WTC11 (cell line): Measurements from ENCODE around the gene TMEM19. TPM values are rescaled to one million over a fixed set of nuclear protein-coding genes. Genes with fewer than 3 reads are reported as not detected.

ENCODE experiments used
- ATAC-seq: fragments of 200-7000 bp; cut with Tn5 transposase; 2 replicates; pipeline ENCODE4 v1.10.0; 2021; ENCODE audit warnings: mild to moderate bottlenecking, moderate library complexity
- CTCF ChIA-PET: fragments of 300-600 bp; sonication (Branson Sonifier 250); formaldehyde crosslinking; loops from one replicate; lab custom pipeline; 2021; ENCODE audit warnings: antibody characterized with exemption; lab: Charles Lee
- POLR2A ChIA-PET: fragments of 350-600 bp; sonication (Branson Sonifier 250); formaldehyde crosslinking; loops from one replicate; lab custom pipeline; 2021; ENCODE audit warnings: antibody characterized with exemption; lab: Charles Lee
- DNase-seq: peaks from one replicate; pipeline ENCODE4 v3.0.0; 2021; ENCODE audit warnings: low spot score
- H3K27ac Mint-ChIP-seq: 2 replicates; pipeline ENCODE4 v1.8.0; 2021; ENCODE audit warnings: mixed read lengths
- H3K27me3 Mint-ChIP-seq: 2 replicates; pipeline ENCODE4 v1.8.0; 2021; ENCODE audit warnings: low read depth, mild to moderate bottlenecking, moderate library complexity, mixed read lengths
- H3K36me3 Mint-ChIP-seq: 2 replicates; pipeline ENCODE4 v1.8.0; 2021; ENCODE audit warnings: mixed read lengths
- H3K4me1 Mint-ChIP-seq: 2 replicates; pipeline ENCODE4 v1.8.0; 2022; ENCODE audit warnings: mixed read lengths
- H3K4me3 Mint-ChIP-seq: 2 replicates; pipeline ENCODE4 v1.8.0; 2021; ENCODE audit warnings: mild to moderate bottlenecking, moderate library complexity, mixed read lengths
- H3K9me3 Mint-ChIP-seq: 2 replicates; pipeline ENCODE4 v1.8.0; 2021; ENCODE audit warnings: mixed read lengths
- ETV6 ChIP-seq: sonication (generic); formaldehyde crosslinking; IDR thresholded peaks from 2 replicates; pipeline ENCODE4 v1.8.1; 2022; ENCODE audit warnings: mild to moderate bottlenecking, missing genetic modification reagents
- JUN ChIP-seq: sonication (generic); formaldehyde crosslinking; IDR thresholded peaks from 2 replicates; pipeline ENCODE4 v1.8.0; 2023; ENCODE audit warnings: mild to moderate bottlenecking, missing genetic modification reagents
- NFE2L1 ChIP-seq: sonication (generic); formaldehyde crosslinking; IDR thresholded peaks from 2 replicates; pipeline ENCODE4 v1.8.1; 2023; ENCODE audit warnings: missing genetic modification reagents
- OVOL2 ChIP-seq: fragments of 250-450 bp; sonication (Bioruptor Pico); IDR thresholded peaks from 2 replicates; pipeline ENCODE4 v1.9.0; 2021; ENCODE audit warnings: mild to moderate bottlenecking, borderline replicate concordance
- PRRX2 ChIP-seq: fragments of 250-450 bp; sonication (Bioruptor Pico); IDR thresholded peaks from 2 replicates; pipeline ENCODE4 v1.8.0; 2021; ENCODE audit warnings: mild to moderate bottlenecking
- SMAD4 ChIP-seq: sonication (generic); formaldehyde crosslinking; IDR thresholded peaks from 2 replicates; pipeline ENCODE4 v1.8.0; 2022; ENCODE audit warnings: mild to moderate bottlenecking, missing genetic modification reagents
- SP1 ChIP-seq: sonication (generic); formaldehyde crosslinking; conservative IDR thresholded peaks from 2 replicates; pipeline ENCODE4 v1.8.1; 2022; ENCODE audit warnings: missing genetic modification reagents
- ZNF263 ChIP-seq: sonication (generic); formaldehyde crosslinking; IDR thresholded peaks from 2 replicates; pipeline ENCODE4 v1.8.1; 2022; ENCODE audit warnings: low read depth, mild to moderate bottlenecking, moderate library complexity, missing genetic modification reagents
- ZNF396 ChIP-seq: fragments of 250-450 bp; sonication (Bioruptor Pico); IDR thresholded peaks from 2 replicates; pipeline ENCODE4 v1.8.0; 2021; ENCODE audit warnings: mild to moderate bottlenecking, moderate library complexity, borderline replicate concordance
- ZNF416 ChIP-seq: fragments of 250-450 bp; sonication (Bioruptor Pico); IDR thresholded peaks from 2 replicates; pipeline ENCODE4 v1.9.0; 2021; ENCODE audit warnings: mild to moderate bottlenecking, inconsistent platforms
- ZNF671 ChIP-seq: fragments of 250-450 bp; sonication (Bioruptor Pico); IDR thresholded peaks from 2 replicates; pipeline ENCODE4 v1.8.0; 2021; ENCODE audit warnings: mild to moderate bottlenecking
- total RNA-seq: library from RNA; stranded (reverse); gene quantifications from 3 replicates; pipeline ENCODE4 v1.2.3, GENCODE V29; 2021
- TF ChIP-seq, protein P1 (sequence below): fragments of 250-450 bp; sonication (Bioruptor Pico); IDR thresholded peaks from 2 replicates; pipeline ENCODE4 v2.1.2; 2022; ENCODE audit warnings: mild to moderate bottlenecking, moderate library complexity
- TF ChIP-seq, protein P2 (sequence below): sonication (generic); formaldehyde crosslinking; IDR thresholded peaks from 2 replicates; pipeline ENCODE4 v1.8.1; 2022; ENCODE audit warnings: mild to moderate bottlenecking, missing genetic modification reagents, moderate library complexity, borderline replicate concordance
- TF ChIP-seq, protein P3 (sequence below): sonication (generic); formaldehyde crosslinking; IDR thresholded peaks from 2 replicates; pipeline ENCODE4 v1.8.0; 2022; ENCODE audit warnings: mild to moderate bottlenecking, missing genetic modification reagents
- TF ChIP-seq, protein P4 (sequence below): sonication (generic); formaldehyde crosslinking; IDR thresholded peaks from 2 replicates; pipeline ENCODE4 v1.8.0; 2022; ENCODE audit warnings: mild to moderate bottlenecking, missing genetic modification reagents
- TF ChIP-seq, protein P5 (sequence below): sonication (generic); formaldehyde crosslinking; conservative IDR thresholded peaks from 2 replicates; pipeline ENCODE4 v1.8.1; 2022; ENCODE audit warnings: mild to moderate bottlenecking, missing genetic modification reagents
- TF ChIP-seq, protein P6 (sequence below): sonication (generic); formaldehyde crosslinking; IDR thresholded peaks from 2 replicates; pipeline ENCODE4 v1.8.0; 2023; ENCODE audit warnings: mild to moderate bottlenecking, missing genetic modification reagents
- TF ChIP-seq, protein P7 (sequence below): fragments of 200-600 bp; IDR thresholded peaks from 2 replicates; pipeline ENCODE4 v1.8.0; 2022; ENCODE audit warnings: antibody characterized with exemption

Gene TMEM19
- total RNA-seq, 1 experiment from 2014 or later = 11.7 TPM

DNA sequence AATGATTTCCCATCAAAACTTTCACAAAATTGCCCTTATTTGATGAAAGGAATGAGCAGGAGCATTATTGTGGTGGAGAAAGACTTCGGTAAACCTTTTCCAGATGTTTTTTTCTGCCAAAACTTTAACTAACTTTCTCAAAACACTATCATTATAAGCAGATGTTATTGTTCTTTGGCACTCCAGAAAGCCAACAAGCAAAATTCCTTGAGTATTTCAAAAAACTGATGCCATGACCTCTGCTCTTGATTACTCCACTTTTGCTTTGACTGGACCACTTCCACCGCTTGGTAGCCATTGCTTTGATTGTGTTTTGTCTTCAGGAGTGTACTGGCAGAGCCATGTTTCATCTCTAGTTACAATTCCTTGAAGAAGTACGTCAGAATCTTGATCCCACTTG is 39.1 kb downstream of the TMEM19 start:
- CTCF ChIA-PET = no interaction called here
- no peak overlapping the region for H3K27ac Mint-ChIP-seq
- no peak overlapping the region for H3K4me3 Mint-ChIP-seq
- TF ChIP-seq, protein P1, sequence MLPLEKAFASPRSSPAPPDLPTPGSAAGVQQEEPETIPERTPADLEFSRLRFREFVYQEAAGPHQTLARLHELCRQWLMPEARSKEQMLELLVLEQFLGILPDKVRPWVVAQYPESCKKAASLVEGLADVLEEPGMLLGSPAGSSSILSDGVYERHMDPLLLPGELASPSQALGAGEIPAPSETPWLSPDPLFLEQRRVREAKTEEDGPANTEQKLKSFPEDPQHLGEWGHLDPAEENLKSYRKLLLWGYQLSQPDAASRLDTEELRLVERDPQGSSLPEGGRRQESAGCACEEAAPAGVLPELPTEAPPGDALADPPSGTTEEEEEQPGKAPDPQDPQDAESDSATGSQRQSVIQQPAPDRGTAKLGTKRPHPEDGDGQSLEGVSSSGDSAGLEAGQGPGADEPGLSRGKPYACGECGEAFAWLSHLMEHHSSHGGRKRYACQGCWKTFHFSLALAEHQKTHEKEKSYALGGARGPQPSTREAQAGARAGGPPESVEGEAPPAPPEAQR = no peak
- TF ChIP-seq, protein P2, sequence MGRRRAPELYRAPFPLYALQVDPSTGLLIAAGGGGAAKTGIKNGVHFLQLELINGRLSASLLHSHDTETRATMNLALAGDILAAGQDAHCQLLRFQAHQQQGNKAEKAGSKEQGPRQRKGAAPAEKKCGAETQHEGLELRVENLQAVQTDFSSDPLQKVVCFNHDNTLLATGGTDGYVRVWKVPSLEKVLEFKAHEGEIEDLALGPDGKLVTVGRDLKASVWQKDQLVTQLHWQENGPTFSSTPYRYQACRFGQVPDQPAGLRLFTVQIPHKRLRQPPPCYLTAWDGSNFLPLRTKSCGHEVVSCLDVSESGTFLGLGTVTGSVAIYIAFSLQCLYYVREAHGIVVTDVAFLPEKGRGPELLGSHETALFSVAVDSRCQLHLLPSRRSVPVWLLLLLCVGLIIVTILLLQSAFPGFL (CRISPR knock-in tag) = no peak
- H3K4me1 Mint-ChIP-seq = no peaks in the 10 kb centered on the region
- POLR2A ChIA-PET = no interaction called here
- DNase-seq (no peak), ATAC-seq (no peak)
- no peaks in the 10 kb centered on the region for H3K36me3 Mint-ChIP-seq
- no peaks in the 10 kb centered on the region for H3K27me3 Mint-ChIP-seq
- peaks cover 5% of the 10 kb centered on the region for H3K9me3 Mint-ChIP-seq

DNA sequence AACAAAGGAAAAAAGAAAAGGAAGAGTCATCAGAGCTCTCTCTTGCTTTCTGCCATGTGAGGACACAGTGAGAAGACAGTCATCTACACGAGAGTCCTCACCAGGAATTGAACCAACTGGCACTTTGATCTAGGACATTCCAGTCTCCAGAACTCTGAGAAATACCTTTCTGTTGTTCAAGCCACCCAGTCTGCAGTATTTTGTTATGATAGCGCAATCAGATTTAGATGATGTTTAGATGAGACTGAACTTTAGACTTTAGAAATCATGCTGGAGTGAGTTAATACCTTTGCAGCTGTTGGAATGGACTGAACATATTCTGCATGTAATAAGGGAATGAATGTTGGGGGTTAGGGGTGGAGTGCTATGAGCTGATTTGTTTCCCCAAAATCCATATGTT is 40.7 kb downstream of the TMEM19 start:
- Mint-ChIP-seq H3K9me3 (peaks cover 5% of the 10 kb centered on the region), H3K27ac (no peak overlapping the region), H3K36me3 (no peaks in the 10 kb centered on the region), H3K4me3 (no peak overlapping the region), H3K4me1 (peaks cover 4% of the 10 kb centered on the region; the same call in 1 of the 2 replicates), H3K27me3 (no peaks in the 10 kb centered on the region)
- CTCF ChIA-PET = no interaction called here
- no peak for ATAC-seq
- TF ChIP-seq PRRX2 (no peak), ZNF416 (CRISPR knock-in tag) (no peak), SMAD4 (no peak), ETV6 (CRISPR knock-in tag) (no peak), OVOL2 (CRISPR knock-in tag) (no peak), ZNF671 (no peak), JUN (CRISPR knock-in tag) (no peak), ZNF263 (CRISPR knock-in tag) (no peak), SP1 (no peak), NFE2L1 (no peak), ZNF396 (no peak)
- TF ChIP-seq, protein P3, sequence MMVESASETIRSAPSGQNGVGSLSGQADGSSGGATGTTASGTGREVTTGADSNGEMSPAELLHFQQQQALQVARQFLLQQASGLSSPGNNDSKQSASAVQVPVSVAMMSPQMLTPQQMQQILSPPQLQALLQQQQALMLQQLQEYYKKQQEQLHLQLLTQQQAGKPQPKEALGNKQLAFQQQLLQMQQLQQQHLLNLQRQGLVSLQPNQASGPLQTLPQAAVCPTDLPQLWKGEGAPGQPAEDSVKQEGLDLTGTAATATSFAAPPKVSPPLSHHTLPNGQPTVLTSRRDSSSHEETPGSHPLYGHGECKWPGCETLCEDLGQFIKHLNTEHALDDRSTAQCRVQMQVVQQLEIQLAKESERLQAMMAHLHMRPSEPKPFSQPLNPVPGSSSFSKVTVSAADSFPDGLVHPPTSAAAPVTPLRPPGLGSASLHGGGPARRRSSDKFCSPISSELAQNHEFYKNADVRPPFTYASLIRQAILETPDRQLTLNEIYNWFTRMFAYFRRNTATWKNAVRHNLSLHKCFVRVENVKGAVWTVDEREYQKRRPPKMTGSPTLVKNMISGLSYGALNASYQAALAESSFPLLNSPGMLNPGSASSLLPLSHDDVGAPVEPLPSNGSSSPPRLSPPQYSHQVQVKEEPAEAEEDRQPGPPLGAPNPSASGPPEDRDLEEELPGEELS = no peak
- TF ChIP-seq, protein P2 (CRISPR knock-in tag) = no peak
- TF ChIP-seq, protein P4, sequence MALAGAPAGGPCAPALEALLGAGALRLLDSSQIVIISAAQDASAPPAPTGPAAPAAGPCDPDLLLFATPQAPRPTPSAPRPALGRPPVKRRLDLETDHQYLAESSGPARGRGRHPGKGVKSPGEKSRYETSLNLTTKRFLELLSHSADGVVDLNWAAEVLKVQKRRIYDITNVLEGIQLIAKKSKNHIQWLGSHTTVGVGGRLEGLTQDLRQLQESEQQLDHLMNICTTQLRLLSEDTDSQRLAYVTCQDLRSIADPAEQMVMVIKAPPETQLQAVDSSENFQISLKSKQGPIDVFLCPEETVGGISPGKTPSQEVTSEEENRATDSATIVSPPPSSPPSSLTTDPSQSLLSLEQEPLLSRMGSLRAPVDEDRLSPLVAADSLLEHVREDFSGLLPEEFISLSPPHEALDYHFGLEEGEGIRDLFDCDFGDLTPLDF (CRISPR knock-in tag) = no peak
- TF ChIP-seq, protein P5, sequence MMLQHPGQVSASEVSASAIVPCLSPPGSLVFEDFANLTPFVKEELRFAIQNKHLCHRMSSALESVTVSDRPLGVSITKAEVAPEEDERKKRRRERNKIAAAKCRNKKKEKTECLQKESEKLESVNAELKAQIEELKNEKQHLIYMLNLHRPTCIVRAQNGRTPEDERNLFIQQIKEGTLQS (CRISPR knock-in tag) = no peak
- TF ChIP-seq, protein P6, sequence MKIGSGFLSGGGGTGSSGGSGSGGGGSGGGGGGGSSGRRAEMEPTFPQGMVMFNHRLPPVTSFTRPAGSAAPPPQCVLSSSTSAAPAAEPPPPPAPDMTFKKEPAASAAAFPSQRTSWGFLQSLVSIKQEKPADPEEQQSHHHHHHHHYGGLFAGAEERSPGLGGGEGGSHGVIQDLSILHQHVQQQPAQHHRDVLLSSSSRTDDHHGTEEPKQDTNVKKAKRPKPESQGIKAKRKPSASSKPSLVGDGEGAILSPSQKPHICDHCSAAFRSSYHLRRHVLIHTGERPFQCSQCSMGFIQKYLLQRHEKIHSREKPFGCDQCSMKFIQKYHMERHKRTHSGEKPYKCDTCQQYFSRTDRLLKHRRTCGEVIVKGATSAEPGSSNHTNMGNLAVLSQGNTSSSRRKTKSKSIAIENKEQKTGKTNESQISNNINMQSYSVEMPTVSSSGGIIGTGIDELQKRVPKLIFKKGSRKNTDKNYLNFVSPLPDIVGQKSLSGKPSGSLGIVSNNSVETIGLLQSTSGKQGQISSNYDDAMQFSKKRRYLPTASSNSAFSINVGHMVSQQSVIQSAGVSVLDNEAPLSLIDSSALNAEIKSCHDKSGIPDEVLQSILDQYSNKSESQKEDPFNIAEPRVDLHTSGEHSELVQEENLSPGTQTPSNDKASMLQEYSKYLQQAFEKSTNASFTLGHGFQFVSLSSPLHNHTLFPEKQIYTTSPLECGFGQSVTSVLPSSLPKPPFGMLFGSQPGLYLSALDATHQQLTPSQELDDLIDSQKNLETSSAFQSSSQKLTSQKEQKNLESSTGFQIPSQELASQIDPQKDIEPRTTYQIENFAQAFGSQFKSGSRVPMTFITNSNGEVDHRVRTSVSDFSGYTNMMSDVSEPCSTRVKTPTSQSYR (CRISPR knock-in tag) = no peak
- TF ChIP-seq, protein P7, sequence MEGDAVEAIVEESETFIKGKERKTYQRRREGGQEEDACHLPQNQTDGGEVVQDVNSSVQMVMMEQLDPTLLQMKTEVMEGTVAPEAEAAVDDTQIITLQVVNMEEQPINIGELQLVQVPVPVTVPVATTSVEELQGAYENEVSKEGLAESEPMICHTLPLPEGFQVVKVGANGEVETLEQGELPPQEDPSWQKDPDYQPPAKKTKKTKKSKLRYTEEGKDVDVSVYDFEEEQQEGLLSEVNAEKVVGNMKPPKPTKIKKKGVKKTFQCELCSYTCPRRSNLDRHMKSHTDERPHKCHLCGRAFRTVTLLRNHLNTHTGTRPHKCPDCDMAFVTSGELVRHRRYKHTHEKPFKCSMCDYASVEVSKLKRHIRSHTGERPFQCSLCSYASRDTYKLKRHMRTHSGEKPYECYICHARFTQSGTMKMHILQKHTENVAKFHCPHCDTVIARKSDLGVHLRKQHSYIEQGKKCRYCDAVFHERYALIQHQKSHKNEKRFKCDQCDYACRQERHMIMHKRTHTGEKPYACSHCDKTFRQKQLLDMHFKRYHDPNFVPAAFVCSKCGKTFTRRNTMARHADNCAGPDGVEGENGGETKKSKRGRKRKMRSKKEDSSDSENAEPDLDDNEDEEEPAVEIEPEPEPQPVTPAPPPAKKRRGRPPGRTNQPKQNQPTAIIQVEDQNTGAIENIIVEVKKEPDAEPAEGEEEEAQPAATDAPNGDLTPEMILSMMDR = no peak
- POLR2A ChIA-PET = no interaction called here
- no peak for DNase-seq
